ENCODE measurements around the gene SIAE.

SIAE gene, protein sequence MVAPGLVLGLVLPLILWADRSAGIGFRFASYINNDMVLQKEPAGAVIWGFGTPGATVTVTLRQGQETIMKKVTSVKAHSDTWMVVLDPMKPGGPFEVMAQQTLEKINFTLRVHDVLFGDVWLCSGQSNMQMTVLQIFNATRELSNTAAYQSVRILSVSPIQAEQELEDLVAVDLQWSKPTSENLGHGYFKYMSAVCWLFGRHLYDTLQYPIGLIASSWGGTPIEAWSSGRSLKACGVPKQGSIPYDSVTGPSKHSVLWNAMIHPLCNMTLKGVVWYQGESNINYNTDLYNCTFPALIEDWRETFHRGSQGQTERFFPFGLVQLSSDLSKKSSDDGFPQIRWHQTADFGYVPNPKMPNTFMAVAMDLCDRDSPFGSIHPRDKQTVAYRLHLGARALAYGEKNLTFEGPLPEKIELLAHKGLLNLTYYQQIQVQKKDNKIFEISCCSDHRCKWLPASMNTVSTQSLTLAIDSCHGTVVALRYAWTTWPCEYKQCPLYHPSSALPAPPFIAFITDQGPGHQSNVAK

DNA sequence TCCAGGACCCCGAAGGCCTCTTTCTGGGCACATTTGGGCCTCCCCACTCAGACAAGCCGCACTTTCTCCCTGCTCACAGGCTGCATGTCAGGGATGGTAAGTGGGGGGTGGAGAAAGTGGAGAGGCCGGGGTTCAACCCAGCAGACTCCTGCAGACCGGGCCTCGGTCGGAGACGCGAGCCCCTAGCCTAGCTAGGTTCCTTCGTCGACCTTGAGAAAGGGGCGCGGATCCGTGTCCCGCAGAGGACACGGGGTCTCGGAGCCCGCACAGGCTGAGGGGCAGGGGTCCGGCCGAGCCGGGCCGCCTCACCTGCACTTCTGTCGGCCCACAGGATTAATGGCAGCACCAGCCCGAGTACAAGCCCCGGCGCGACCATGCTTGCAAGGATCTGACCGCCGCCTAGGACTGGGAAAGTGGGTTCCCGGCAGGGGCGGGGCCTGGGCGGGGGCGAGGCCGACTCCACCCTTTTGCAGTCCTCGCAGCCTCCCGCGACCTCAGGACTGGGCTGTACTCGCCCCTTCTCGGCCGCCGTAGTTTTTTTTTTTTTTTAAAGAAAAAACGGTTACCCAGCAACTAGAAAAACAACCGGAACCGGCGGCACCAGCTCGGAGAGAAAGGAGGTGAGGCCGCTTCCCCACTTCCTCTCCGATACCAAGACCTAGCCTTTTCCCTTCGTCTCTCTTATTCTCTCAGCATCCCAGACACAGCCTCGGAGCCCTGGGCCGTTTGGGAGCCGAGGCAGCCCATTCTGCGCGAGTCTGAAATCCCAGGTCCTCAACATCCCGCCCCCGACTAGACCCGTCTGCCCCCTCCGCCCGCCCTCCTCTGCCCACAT is at the start of gene SIAE, which contains the start of gene SPA17:
Gene SIAE (minus strand): TSS at position 407 of the 835 bp plus-strand sequence. CDS start 31 bp downstream, at position 376.
Gene SPA17 (plus strand): TSS at position 572 of the 835 bp plus-strand sequence. CDS start 1,361 bp downstream, outside the sequence.
- DNase-seq, result peak; percentile 82

DNA sequence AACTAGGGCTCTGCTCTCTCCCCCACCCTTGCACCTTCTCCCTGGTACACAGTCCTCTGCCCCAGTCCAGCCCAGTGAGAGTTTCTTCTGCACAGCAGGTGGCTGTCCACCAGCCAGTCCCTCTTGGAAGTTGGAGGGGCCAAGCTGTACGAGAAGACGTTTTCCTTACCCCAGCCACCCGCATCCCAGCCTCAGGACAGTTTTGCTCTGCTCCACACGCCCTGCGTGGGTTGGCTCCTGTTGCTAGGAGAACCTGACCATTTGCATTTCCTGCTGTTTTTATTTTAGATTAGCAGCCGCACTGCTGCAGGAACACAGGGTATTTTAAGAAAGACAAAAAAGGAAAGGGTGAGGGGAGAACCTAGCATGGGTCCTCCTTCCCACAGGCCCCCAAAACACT is 48.6 kb upstream of the SIAE start:
- DNase-seq, result no peak

DNA sequence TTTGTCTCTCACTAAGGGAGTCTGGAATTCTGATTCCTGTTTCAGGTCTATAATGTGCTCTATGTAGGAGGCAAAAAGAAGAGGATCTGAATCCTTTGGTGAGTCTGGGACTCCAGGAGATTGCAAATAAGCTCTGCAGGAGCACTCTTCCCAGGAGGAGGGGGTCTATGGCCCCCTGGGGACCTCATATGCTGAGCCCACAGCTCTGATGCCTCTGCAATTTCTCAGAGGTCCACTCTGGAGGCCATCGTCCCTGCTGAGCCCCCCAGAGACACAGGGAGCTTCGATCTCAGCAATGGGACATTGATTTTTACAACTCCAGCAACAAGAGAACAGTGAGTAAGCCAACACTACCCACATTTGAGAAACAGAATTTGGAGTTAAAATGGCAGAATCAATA is 46.0 kb upstream of the SIAE start:
- no peak for DNase-seq

DNA sequence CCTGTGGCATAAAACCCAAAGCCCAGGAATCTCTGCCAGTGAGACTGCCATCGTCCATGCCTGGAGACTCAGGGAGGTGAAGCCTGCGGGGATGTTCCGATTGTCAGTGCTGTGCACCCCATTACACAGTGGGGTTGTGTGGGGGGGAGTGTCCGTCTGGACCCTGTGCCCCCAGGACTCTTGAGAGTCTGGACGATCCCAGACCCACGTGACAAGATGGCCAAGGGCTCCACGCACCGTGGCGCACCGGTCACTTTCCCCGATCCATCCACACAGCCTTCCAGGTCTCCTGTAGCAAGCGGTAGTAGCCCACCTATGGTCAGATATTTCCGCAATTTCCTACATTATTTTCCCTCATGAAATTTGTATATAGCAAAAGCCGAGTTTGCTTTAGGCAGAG is 45.3 kb upstream of the SIAE start:
- DNase-seq, result no peak

DNA sequence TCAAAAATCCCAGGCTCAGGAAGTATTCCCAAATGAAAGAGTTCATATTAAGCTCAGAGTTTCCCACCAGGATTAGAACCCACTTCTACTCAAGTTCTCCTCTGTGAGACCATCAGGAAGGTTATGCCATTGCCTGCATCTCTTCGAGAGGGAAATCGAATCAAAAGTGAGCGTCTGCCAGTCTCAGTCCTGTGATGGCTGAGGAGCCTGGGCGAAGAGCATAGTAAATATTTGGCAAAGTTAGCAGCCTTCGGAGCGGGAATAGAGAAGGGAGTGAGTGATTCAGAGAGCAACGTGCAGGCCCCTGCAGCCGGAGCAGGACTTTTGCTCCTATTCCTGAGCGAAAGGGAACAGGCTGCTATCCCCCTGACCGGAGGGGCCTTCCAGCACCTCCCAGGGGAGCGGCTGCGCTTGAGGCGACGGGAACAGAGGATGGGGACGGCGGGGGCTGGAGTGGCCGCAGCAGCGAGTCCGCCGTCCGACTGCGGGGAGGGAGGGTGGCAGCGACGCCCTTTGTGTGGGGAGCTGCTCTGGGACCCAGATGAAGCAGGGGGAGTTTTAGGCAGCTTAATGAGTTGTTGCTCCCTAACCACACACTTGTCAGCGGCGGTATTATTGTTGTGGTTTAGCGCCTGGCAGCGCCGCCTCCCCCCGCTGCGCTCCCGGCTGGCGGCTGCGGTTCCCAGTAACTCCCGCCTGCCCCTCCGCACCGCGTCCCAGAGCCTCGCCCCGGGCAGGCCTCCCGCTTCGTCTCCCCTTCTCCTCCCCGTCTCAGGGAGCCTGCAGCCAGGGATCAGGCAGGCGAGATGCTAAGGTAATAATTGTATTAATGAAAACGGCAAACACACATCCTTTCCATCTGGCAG is 44.5 kb upstream of the SIAE start:
- DNase-seq, result no peak

DNA sequence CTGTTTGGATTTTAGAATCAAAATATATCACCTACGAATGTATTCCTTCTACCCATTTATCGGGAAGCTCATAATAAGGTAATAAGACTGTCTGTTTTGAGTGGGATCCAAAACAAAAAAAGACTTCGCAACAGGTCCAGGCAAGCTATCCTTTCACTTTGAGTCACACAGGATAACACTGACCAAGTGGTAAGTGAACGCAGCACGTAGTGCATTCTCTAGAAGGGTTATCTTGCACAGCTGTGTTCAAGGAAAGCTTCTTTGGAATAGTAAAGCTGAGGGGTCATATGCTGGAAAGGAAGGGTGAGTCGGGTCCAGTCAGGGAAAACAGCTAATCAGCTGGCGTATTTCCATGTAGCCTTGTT is 43.9 kb upstream of the SIAE start:
- DNase-seq, result no peak

DNA sequence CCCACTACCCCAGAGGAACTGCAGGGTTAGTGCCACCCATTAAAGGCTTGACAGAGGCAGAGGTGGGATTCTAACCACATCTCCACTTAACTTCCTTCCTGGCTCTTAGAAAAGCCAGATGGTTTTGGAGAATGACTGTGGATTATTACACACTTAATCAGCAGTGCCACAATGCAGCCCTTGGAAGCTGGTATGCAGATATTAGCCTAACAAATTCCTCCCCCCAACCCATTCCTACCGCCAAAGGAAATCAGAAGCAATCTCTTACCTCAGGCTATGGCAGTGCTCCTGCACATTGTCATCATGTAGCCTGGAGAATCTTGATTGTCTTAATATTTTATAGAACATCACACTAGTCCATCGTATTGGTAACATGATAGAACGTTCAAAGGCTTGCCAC is 43.1 kb upstream of the SIAE start:
- DNase-seq, result no peak

DNA sequence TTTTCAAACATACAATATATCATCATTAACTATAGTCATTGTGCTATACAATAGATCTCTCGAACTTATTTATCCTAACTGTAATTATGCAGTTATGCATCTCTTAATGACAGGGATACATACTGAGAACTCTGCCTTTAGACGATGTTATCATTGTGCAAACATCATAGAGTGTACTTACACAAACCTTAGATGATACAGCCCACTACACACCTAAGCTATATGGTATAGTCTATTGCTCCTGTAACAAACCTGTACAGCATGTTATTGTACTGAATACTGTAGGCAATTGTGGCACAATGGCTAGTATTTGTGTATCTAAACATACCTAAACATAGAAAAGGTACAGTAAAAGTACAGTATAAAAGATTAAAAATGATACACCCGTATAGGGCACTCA is 38.9 kb upstream of the SIAE start:
- no peak for DNase-seq

DNA sequence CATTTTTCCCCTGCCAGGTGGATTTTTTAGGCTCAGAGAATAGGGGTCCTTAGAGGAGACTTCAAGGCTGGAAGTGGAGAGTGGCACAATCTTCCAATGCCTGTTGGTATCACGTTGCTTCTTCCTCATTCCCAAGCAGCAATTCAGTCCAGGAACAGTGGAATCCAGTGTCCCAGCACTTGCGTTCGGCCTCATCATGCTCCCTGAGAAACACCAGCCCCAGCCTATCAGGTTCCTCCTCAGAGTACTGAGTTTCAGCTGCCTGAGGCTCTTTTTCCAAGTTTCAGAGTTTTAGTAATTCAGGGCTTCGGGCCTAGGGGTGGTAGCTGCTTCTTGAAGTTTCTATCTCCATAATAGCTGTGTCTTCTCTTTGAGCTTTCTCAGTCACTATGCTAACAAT is 34.3 kb upstream of the SIAE start:
- DNase-seq, result no peak

DNA sequence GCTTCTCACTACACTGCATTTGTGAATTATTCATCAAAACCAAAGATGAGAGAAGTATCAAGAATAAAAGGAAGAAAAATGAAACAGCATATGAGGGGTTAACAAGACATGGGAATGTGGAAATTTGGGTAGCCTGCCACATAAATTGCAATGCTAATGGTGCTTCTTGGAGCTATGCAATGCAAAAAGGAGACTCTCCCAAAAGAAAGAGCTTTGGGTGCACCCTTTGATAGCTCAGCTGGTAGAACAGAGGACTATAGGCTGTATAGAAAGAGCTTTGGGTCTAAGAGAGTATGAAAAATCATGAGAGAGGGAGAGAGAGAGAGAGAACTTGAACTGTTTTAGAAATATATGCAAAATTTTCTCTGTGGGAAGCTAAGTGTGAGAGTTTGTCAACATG is 26.5 kb upstream of the SIAE start:
- DNase-seq, result no peak

DNA sequence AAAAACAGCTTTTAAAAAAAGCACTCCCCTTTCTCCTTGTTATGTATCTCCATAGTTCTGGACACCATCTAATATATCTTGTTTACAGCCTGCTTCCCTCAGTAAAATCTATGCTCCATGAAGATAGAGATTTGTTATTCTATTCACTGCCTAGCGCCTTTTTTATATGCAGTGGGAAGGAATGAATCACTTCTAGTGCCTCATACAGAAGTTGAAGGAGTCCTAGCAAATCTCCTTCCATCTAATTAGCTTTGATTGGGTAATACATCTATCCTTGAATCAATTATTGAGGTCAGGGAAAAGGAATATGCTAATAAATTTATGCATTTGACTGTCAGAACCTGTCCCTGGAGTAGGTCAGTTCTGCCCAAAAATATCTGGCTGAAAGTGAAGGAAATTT is 26.0 kb upstream of the SIAE start:
- no peak for DNase-seq

DNA sequence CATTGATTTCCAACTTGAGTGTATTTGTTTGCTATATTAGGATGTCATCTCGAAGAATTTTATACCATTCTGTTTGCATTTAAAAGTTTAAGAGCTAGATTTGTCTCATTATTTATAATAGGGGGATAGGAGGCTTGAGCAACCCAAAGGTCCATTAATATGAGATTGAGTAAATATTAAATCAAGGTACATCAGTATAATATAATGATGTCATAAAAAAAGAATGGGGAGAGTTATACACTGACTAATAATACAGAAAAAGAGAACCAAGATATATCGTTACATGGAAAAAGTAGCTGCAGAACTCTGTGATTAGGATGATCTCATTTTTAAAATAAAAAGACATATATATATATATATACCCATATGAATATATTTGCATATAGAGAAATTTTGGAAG is 19.6 kb upstream of the SIAE start:
- no peak for DNase-seq

DNA sequence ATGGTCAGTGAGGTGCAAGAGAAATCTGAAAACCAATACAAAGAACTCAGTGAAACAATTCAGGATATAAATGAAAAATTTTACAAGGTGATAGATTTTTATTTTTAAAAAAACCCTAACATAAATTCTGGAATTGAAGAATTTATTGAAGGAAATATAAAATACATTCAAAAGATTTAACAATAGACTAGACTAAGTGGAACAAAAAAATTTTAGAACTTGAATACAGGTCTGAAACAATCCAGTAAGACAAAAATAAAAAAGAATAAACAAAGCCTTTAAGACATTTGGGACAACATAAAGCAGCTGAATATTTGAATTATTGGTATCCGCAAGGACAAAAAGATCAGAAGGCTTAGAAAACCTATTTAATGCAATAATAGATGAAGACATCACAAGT is 8.9 kb upstream of the SIAE start:
- DNase-seq, result no peak

DNA sequence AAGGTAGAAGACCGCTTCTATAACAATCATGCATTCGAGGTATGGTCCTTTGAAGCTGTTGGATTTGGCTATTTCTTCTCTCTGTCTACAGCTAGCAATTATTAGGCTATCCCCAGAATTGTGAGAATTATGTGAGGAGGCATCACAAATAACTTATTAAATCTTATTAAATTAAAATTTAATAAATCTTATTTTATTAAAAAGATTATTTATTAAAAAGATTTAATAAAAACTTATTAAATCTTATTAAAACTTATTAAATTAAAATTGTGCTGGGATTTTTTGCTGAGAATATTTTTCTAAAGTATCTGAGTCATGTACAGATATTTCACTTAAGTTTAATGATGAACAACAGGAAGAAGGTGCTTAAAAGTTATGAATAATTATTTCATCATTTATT is 7.9 kb upstream of the SIAE start:
- no peak for DNase-seq

DNA sequence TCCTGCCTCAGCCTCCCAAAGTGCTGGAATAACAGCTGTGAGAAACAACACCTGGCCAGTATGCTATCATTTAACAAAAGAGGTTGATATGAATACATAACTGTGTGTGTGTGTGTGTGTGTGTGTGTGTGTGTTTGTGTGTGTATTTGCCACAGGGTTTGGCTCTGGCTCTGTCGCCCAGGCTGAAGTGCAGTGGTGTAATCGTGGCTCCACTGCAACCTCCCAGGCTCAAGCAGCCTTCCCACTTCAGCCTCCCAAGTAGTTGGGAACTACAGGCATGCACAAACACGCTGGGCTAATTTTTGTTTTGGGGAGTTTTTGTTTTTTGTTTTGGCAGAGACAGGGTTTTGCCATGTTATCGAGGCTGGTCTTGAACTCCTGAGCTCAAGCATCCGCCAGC is 4.9 kb upstream of the SIAE start:
- DNase-seq, result no peak

DNA sequence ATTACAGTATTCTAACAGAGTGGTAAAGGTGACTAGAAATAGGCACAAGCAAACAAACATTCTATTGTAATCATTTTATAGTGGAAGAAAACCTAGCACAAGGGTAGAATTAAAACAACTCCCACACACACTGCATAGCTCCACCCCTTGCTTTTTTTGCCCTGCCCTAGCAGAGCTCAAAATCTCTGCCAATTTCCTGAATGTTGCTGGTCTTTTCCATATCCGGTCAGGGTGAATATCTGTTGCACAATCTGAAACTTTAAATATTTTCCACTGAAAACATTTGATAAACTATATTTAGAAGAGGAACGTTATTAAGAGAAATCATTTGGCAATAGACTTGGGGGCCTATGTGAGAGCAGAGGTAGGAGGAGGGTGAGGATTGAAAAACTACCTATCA is 2.8 kb upstream of the SIAE start:
- no peak for DNase-seq

DNA sequence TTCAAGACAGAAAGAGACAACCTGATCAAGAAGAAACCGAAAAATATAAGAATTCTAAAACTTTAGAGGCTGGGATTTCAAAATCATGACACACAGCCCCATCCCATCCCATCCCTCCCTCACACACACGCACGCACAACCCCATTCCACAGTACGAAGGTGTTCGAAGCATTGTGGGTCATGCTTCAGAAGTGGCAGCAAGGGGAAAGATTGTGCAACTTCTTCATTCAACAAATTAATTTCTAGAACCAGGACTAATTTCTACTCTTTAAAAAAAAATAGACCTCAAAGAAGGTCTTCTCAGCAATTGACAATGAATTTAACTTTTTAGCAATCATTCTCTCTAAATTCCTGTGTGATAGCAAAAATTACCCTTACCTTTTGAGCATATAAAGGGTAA is 1.0 kb upstream of the SIAE start:
- DNase-seq, result no peak

DNA sequence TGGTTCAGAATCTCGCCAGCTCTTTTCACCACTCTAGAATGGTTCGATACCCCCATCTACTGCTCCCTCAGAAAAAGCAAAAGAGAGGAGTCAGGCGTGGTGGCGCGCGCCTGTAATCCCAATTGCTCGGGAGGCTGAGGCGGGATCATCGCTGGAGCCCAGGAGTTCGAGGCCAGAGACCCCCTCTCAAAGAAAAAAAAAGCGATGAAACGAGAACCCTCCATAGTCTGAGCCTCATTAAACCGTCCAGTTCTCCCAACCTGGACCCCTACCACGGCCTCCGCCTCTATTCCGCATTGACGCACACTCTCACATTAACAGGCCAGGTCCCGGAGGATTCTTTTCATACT is 604 bp upstream of the SIAE start:
- no peak for DNase-seq

DNA sequence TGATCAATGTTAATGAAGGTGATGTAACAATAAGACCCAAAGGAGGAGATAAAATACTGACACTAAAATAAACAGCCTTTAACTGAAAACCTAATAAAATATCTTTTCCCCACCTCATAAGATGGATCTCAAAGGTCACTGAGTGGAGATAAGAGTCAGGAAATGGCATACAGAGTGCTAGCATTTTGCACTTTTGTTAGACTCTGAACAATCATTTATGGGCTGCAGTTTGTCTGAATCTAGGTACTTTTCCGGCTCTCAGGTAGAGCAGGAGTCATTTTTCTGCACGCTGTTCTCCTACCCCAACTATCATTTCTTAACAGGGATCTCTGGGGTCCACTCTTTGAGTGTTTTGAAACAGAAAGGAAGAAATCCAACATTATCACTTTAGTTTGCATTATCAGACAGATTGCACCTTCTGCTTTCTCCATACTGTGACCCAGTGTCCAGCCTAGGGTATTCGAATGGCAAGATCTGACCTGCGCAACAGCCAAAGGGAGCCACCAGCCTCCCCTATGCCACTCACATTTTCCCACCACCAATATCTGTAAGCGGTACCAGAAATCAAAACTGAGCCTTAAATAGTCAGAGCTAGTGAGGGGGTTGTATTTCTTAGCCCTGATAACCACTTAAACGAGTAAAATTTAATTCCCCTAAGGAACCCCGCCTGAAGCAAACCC is 863 bp downstream of the SIAE start:
- no peak for DNase-seq

DNA sequence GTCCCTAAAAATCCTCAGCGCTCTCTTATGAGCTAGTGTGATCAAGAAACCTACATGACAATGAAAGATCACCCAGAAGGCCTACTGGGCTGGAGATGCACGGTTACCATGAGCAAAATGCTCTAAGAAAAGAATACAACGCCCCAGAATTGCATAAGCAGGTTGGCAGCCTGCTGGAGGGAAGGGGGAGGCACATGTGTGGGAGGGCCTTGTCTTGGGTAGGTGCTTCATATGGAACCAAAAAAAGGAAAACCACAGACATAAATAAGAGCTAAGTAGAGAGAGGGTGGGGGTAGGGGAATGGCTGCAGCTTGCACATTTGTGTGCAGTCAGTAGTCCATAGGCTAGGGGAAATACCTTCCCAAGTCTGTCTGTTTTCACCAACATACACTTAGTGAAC is 2.8 kb downstream of the SIAE start:
- no peak for DNase-seq

DNA sequence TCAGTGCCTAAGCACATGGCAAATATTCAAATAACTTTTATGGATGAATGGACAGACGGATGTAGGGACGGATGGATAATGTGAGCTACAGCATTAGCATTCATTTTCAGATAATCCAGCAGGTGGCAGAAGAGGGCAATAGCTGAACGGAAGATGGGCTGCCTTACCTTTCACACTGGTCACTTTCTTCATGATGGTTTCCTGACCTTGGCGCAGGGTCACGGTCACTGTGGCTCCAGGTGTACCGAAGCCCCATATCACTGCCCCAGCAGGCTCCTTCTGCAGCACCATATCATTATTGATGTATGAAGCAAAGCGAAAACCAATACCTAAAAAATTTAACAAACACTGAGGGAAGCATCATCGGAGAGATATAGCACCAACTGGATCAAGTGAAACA is 4.3 kb downstream of the SIAE start:
- peak; percentile 5 for DNase-seq

DNA sequence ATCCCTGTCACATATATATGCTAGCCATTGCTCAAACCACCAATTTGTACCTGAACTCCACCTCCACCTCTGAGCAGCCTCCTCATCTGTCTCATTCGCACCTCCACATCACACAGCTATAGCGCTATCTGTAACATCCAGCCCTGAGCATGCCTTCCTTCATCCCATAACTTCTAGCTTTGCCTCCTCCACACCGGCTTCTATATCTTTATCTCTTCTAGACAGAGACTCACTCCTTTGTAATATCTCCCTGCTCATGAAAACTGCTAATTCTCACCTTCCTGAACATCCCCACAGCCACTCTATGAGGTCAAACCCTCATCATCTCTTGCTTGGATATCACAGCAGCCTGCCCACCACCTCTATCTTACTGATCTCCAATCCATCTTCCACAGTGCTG is 5.9 kb downstream of the SIAE start:
- DNase-seq, result no peak

DNA sequence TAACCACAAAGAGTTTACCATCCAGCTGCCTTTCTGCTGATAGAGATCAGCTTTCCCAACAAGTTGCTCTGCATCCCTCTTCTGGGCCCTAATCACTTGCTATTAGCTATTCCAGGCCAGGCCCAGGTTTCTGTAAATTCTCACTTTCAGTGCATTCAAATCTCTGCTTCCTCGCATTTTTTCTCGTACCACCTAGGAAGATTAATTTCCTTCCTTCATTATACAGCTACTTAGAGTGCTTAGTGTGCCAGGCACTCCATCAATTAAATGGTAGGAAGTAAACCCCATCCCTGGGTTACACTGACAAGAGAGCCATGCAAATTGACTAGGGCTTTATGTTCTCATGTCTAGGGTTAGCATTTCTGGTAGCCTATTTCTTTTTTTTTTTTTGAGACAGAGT is 9.7 kb downstream of the SIAE start:
- no peak for DNase-seq
